ENCODE measurements around the gene RNLS. TPM values are rescaled to one million over a fixed set of nuclear protein-coding genes. Genes with fewer than 3 reads are reported as not detected.

Gene RNLS
- total and polyA plus RNA-seq, 4 donors: 5.8 to 11.6 (median 7.9) TPM

GRCh38 chr10:88528806-88529570, 54.1 kb downstream of the RNLS start:
- DNase-seq (no peak), ATAC-seq (ENCODE audit: insufficient read depth, low FRiP score) (no peak)
- TF ChIP-seq CTCF (IDR thresholded peaks at IDR 0.05; ENCODE audit: control extremely low read depth, extremely low read depth): no peak
- H3K4me3 ChIP-seq: no peak overlapping the region
- no peak overlapping the region for H3K9ac ChIP-seq (ENCODE audit: insufficient read depth in 1 of 2, low read length in 2 of 2)
- H3K27ac ChIP-seq (ENCODE audit: low read depth in 1 of 2, low read length in 1 of 2): no peak overlapping the region
- 61 to 81% methylated on average over 4 of the region's 4 CpGs for WGBS, 2 donors
- no peaks in the 10 kb centered on the region for H3K27me3 ChIP-seq (ENCODE audit: control insufficient read depth in 3 of 3, insufficient read depth in 3 of 3, low read length in 2 of 3)
- peaks cover 0 to 7% (median 2%) of the 10 kb centered on the region in 5 donors for H3K4me1 ChIP-seq (ENCODE audit: control insufficient read depth in 5 of 5, insufficient read depth in 5 of 5, low read length in 5 of 5)
- no peaks in the 10 kb centered on the region for H3K36me3 ChIP-seq (ENCODE audit: control insufficient read depth in 4 of 4, insufficient read depth in 4 of 4, low read length in 4 of 4)
- H3K9me3 ChIP-seq (ENCODE audit: control insufficient read depth in 4 of 4, insufficient read depth in 3 of 4, low read length in 3 of 4): no peaks in the 10 kb centered on the region

- no peaks in the 10 kb centered on the region for H3K9me3 ChIP-seq (ENCODE audit: control insufficient read depth in 4 of 4, insufficient read depth in 3 of 4, low read length in 3 of 4)
- H3K27me3 ChIP-seq (ENCODE audit: control insufficient read depth in 3 of 3, insufficient read depth in 3 of 3, low read length in 2 of 3): no peaks in the 10 kb centered on the region
- no peaks in the 10 kb centered on the region for H3K36me3 ChIP-seq (ENCODE audit: control insufficient read depth in 4 of 4, insufficient read depth in 4 of 4, low read length in 4 of 4)
- DNase-seq (no peak), ATAC-seq (ENCODE audit: insufficient read depth, low FRiP score) (no peak)
- TF ChIP-seq CTCF (IDR thresholded peaks at IDR 0.05; ENCODE audit: control extremely low read depth, extremely low read depth): no peak
- peaks cover 0 to 10% (median 7%) of the 10 kb centered on the region in 5 donors for H3K4me1 ChIP-seq (ENCODE audit: control insufficient read depth in 5 of 5, insufficient read depth in 5 of 5, low read length in 5 of 5)
- H3K4me3 ChIP-seq: no peak overlapping the region
- no peak overlapping the region for H3K27ac ChIP-seq (ENCODE audit: low read depth in 1 of 2, low read length in 1 of 2)
- no peak overlapping the region for H3K9ac ChIP-seq (ENCODE audit: insufficient read depth in 1 of 2, low read length in 2 of 2)
Observed at GRCh38 chr10:88528201-88528600, 54.9 kb downstream of the RNLS start.

- TF ChIP-seq CTCF (IDR thresholded peaks at IDR 0.05; ENCODE audit: control extremely low read depth, extremely low read depth): no peak
- ATAC-seq (ENCODE audit: insufficient read depth, low FRiP score) (no peak), DNase-seq (no peak)
- Histone ChIP-seq H3K4me1 (ENCODE audit: control insufficient read depth in 5 of 5, insufficient read depth in 5 of 5, low read length in 5 of 5) (peaks cover 0 to 17% (median 11%) of the 10 kb centered on the region in 5 donors), H3K27me3 (ENCODE audit: control insufficient read depth in 3 of 3, insufficient read depth in 3 of 3, low read length in 2 of 3) (no peaks in the 10 kb centered on the region), H3K36me3 (ENCODE audit: control insufficient read depth in 4 of 4, insufficient read depth in 4 of 4, low read length in 4 of 4) (no peaks in the 10 kb centered on the region), H3K4me3 (no peak overlapping the region), H3K9ac (ENCODE audit: insufficient read depth in 1 of 2, low read length in 2 of 2) (no peak overlapping the region), H3K27ac (ENCODE audit: low read depth in 1 of 2, low read length in 1 of 2) (no peak overlapping the region), H3K9me3 (ENCODE audit: control insufficient read depth in 4 of 4, insufficient read depth in 3 of 4, low read length in 3 of 4) (no peaks in the 10 kb centered on the region)
- WGBS, 2 donors: 95 to 100% methylated on average over 1 of the region's 1 CpG
Observed at GRCh38 chr10:88527245-88527644, 55.9 kb downstream of the RNLS start.

Measured in lung (tissue), 12 donors.